GM23338 (cell line): ENCODE measurements around the gene GALNT14.

ENCODE experiments used
- CREB1 ChIP-seq: fragments of 250-450 bp; sonication (Bioruptor Pico); IDR thresholded peaks from 2 replicates; pipeline ENCODE4 v1.5.0; 2020; ENCODE audit warnings: low read depth, mild to moderate bottlenecking, moderate library complexity
- ETS1 ChIP-seq: IDR thresholded peaks from 2 replicates; pipeline ENCODE4 v1.6.1; 2016; ENCODE audit warnings: antibody characterized with exemption
- EZH2 ChIP-seq: fragments of 200-600 bp; sonication (generic); IDR thresholded peaks from one replicate; pipeline ENCODE4 v1.8.0; 2017; ENCODE audit warnings: antibody characterized with exemption, mild to moderate bottlenecking, low read depth; ENCODE audit not compliant: unreplicated experiment
- EZH2phosphoT487 ChIP-seq: fragments of 200-600 bp; sonication (generic); IDR thresholded peaks from one replicate; pipeline ENCODE4 v1.8.1; 2018; ENCODE audit warnings: antibody characterized with exemption; ENCODE audit not compliant: unreplicated experiment
- JUNB ChIP-seq: IDR thresholded peaks from one replicate; pipeline ENCODE4 v1.6.1; 2016; ENCODE audit warnings: antibody characterized with exemption; ENCODE audit not compliant: unreplicated experiment
- NANOG ChIP-seq: IDR thresholded peaks from 2 replicates; pipeline ENCODE4 v1.6.1; 2016; ENCODE audit warnings: antibody characterized with exemption, borderline replicate concordance
- POLR2AphosphoS5 ChIP-seq: IDR thresholded peaks from 2 replicates; pipeline ENCODE4 v1.6.1; 2016; ENCODE audit warnings: antibody characterized with exemption, low read depth
- REST ChIP-seq: IDR thresholded peaks from one replicate; pipeline ENCODE4 v1.6.1; 2018; ENCODE audit warnings: antibody characterized with exemption; ENCODE audit not compliant: unreplicated experiment
- STAT1 ChIP-seq: IDR thresholded peaks from one replicate; pipeline ENCODE4 v1.6.1; 2016; ENCODE audit warnings: antibody characterized with exemption; ENCODE audit not compliant: unreplicated experiment
- ZNF114 ChIP-seq: fragments of 250-450 bp; sonication (Bioruptor Pico); IDR thresholded peaks from 2 replicates; pipeline ENCODE4 v1.5.0; 2020; ENCODE audit warnings: mild to moderate bottlenecking, moderate library complexity
- ZNF331 ChIP-seq: fragments of 250-450 bp; sonication (Bioruptor Pico); IDR thresholded peaks from 2 replicates; pipeline ENCODE4 v1.5.0; 2020; ENCODE audit warnings: low read depth, mild to moderate bottlenecking, moderate library complexity
- ZNF462 ChIP-seq: fragments of 250-450 bp; sonication (Bioruptor Pico); IDR thresholded peaks from 2 replicates; pipeline ENCODE4 v1.5.0; 2020; ENCODE audit warnings: mild to moderate bottlenecking, moderate library complexity
- TF ChIP-seq, protein P1 (sequence below), 2 experiments: fragments of 200-600 bp in 1 of 2; sonication (generic) in 1 of 2; conservative IDR thresholded peaks; 2 replicates each; pipeline versions ENCODE4 v1.5.1 to v1.6.1; 2016 to 2017; ENCODE audit warnings: antibody characterized with exemption in 2 of 2, low read depth in 2 of 2, mild to moderate bottlenecking in 2 of 2, moderate library complexity in 1 of 2

- TF ChIP-seq, protein P1, sequence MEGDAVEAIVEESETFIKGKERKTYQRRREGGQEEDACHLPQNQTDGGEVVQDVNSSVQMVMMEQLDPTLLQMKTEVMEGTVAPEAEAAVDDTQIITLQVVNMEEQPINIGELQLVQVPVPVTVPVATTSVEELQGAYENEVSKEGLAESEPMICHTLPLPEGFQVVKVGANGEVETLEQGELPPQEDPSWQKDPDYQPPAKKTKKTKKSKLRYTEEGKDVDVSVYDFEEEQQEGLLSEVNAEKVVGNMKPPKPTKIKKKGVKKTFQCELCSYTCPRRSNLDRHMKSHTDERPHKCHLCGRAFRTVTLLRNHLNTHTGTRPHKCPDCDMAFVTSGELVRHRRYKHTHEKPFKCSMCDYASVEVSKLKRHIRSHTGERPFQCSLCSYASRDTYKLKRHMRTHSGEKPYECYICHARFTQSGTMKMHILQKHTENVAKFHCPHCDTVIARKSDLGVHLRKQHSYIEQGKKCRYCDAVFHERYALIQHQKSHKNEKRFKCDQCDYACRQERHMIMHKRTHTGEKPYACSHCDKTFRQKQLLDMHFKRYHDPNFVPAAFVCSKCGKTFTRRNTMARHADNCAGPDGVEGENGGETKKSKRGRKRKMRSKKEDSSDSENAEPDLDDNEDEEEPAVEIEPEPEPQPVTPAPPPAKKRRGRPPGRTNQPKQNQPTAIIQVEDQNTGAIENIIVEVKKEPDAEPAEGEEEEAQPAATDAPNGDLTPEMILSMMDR (conservative IDR thresholded peaks at IDR 0.05; ENCODE audit: low read depth in 2 of 2), result peak; percentile 70 to 87
- TF ChIP-seq POLR2AphosphoS5 (no peak), REST (no peak), EZH2 (no peak), ETS1 (no peak), EZH2phosphoT487 (no peak), ZNF114 (CRISPR knock-in tag) (no peak), JUNB (no peak), ZNF331 (CRISPR knock-in tag) (no peak), CREB1 (CRISPR knock-in tag) (0 out of 2 replicates have a peak, but pooled peaks have one; percentile 12), NANOG (no peak), ZNF462 (CRISPR knock-in tag) (no peak), STAT1 (no peak)
Measured at GRCh38 chr2:30862054-30862651, 276.1 kb downstream of the GALNT14 start.
